Measurements from ENCODE around the gene MIA2.

DNA sequence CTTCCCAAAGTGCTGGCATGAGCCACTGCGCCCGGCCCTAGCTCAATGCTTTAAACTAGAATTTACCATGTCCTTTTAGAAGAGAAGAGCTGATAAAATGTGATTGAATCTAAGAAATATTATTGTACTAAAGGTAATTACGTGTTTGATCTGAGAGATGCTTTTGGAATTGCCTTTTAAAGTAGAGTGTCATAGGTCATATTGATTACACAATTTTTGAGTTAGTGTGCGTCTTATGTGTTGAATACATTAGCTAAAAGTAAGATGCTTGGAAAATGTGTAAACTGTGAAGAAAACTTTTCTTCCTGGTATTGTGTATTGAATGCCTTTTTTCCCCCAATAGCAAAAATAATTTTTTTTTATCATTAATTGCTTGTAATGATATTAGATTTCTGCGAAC is 41.7 kb downstream of the MIA2 start:
- TF ChIP-seq REST (IDR thresholded peaks at IDR 0.05; ENCODE audit: insufficient read depth in 1 of 2, low read depth in 2 of 2, low read length in 2 of 2) (no peak), POLR2AphosphoS5 (IDR thresholded peaks at IDR 0.05; ENCODE audit: low read depth, low read length) (no peak), FOXP2 (optimal IDR thresholded peaks at IDR 0.05; ENCODE audit: borderline replicate concordance, extremely low read depth, extremely low read length, insufficient read depth) (no peak), SIN3A (IDR thresholded peaks at IDR 0.05; ENCODE audit: borderline replicate concordance, insufficient read depth, low read length) (no peak), TAF1 (IDR thresholded peaks at IDR 0.05; ENCODE audit: borderline replicate concordance, insufficient read depth, low read length) (no peak)

All from PFSK-1 (cell line).